Stimulated activated naive B cell treated with anti-CD40 and anti-IgM and Interleukin-4, amounts not matched to agents 10 μg/mL and 1 μg/mL and 100 μg/mL, for 72 hours (primary cell): ENCODE results near the gene COL4A1.

Experiments
- ATAC-seq, 2 donors: fragments of 150-1000 bp; cut with Tn5 transposase; replicated peaks; 2 replicates each; pipeline ENCODE4 v1.10.0; 2021; ENCODE audit warnings: moderate library complexity in 1 of 2
- DNase-seq: peaks from one replicate; pipeline ENCODE4 v3.0.0; 2021
- H3K27ac Mint-ChIP-seq: one replicate; pipeline ENCODE4 v1.8.0; 2022; ENCODE audit warnings: mild to moderate bottlenecking, mixed read lengths
- H3K27me3 Mint-ChIP-seq, 2 donors: one replicate each; pipeline ENCODE4 v1.8.0; 2022; ENCODE audit warnings: mixed read lengths in 2 of 2
- H3K36me3 Mint-ChIP-seq, 2 donors: one replicate each; pipeline ENCODE4 v1.8.0; 2022; ENCODE audit warnings: mixed read lengths in 2 of 2, mild to moderate bottlenecking in 1 of 2
- H3K4me1 Mint-ChIP-seq, 2 donors: one replicate each; pipeline ENCODE4 v1.8.0; 2022; ENCODE audit warnings: mixed read lengths in 2 of 2, mild to moderate bottlenecking in 1 of 2
- H3K4me3 Mint-ChIP-seq, 2 donors: one replicate each; pipeline ENCODE4 v1.8.0; 2022; ENCODE audit warnings: mild to moderate bottlenecking in 2 of 2, mixed read lengths in 2 of 2, moderate library complexity in 1 of 2
- H3K9me3 Mint-ChIP-seq, 2 donors: one replicate each; pipeline ENCODE4 v1.8.0; 2022; ENCODE audit warnings: mixed read lengths in 2 of 2, mild to moderate bottlenecking in 1 of 2

Gene COL4A1

GRCh38 chr13:110218581-110219201, 88.3 kb downstream of the COL4A1 start:
- Mint-ChIP-seq H3K27ac (no peak overlapping the region), H3K9me3 (no peaks in the 10 kb centered on the region), H3K4me3 (no peak overlapping the region), H3K36me3 (no peaks in the 10 kb centered on the region), H3K4me1 (peaks cover 0 to 2% of the 10 kb centered on the region in 2 donors), H3K27me3 (peaks cover 19 to 25% of the 10 kb centered on the region in 2 donors)
- DNase-seq (no peak), ATAC-seq (no peak)

GRCh38 chr13:110217811-110218210, 89.1 kb downstream of the COL4A1 start:
- H3K36me3 Mint-ChIP-seq: no peaks in the 10 kb centered on the region
- H3K27me3 Mint-ChIP-seq: peaks cover 23 to 25% of the 10 kb centered on the region in 2 donors
- H3K9me3 Mint-ChIP-seq: no peaks in the 10 kb centered on the region
- H3K27ac Mint-ChIP-seq: no peak overlapping the region
- DNase-seq: no peak
- no peak for ATAC-seq
- peaks cover 0 to 2% of the 10 kb centered on the region in 2 donors for H3K4me1 Mint-ChIP-seq
- H3K4me3 Mint-ChIP-seq: no peak overlapping the region

GRCh38 chr13:110217085-110217484, 89.9 kb downstream of the COL4A1 start:
- no peak overlapping the region for H3K27ac Mint-ChIP-seq

GRCh38 chr13:110216398-110217041, 90.4 kb downstream of the COL4A1 start:
- H3K27ac Mint-ChIP-seq: no peak overlapping the region

More at GRCh38 chr13:110217085-110217484, 89.9 kb downstream of the COL4A1 start:
- ATAC-seq (no peak), DNase-seq (no peak)
- H3K4me1 Mint-ChIP-seq: peaks cover 0 to under 1% of the 10 kb centered on the region in 2 donors
- peaks cover 22 to 23% of the 10 kb centered on the region in 2 donors for H3K27me3 Mint-ChIP-seq
- no peaks in the 10 kb centered on the region for H3K36me3 Mint-ChIP-seq
- H3K4me3 Mint-ChIP-seq: no peak overlapping the region
- no peaks in the 10 kb centered on the region for H3K9me3 Mint-ChIP-seq

GRCh38 chr13:110216006-110216397, 91.0 kb downstream of the COL4A1 start:
- no peak for ATAC-seq

More at GRCh38 chr13:110216398-110217041, 90.4 kb downstream of the COL4A1 start:
- DNase-seq (no peak), ATAC-seq (no peak)
- peaks cover 20 to 21% of the 10 kb centered on the region in 2 donors for H3K27me3 Mint-ChIP-seq
- no peaks in the 10 kb centered on the region for H3K36me3 Mint-ChIP-seq
- H3K4me3 Mint-ChIP-seq: no peak overlapping the region
- H3K9me3 Mint-ChIP-seq: no peaks in the 10 kb centered on the region
- H3K4me1 Mint-ChIP-seq: no peaks in the 10 kb centered on the region

GRCh38 chr13:110215606-110216005, 91.4 kb downstream of the COL4A1 start:
- H3K4me3 Mint-ChIP-seq: no peak overlapping the region
- H3K27ac Mint-ChIP-seq: no peak overlapping the region

More at GRCh38 chr13:110216006-110216397, 91.0 kb downstream of the COL4A1 start:
- H3K27ac Mint-ChIP-seq: no peak overlapping the region
- H3K9me3 Mint-ChIP-seq: no peaks in the 10 kb centered on the region
- no peaks in the 10 kb centered on the region for H3K36me3 Mint-ChIP-seq
- no peak overlapping the region for H3K4me3 Mint-ChIP-seq
- peaks cover 20 to 21% of the 10 kb centered on the region in 2 donors for H3K27me3 Mint-ChIP-seq
- H3K4me1 Mint-ChIP-seq: no peaks in the 10 kb centered on the region
- no peak for DNase-seq

GRCh38 chr13:110214637-110215036, 92.3 kb downstream of the COL4A1 start:
- no peak overlapping the region for H3K4me3 Mint-ChIP-seq
- no peak overlapping the region for H3K27ac Mint-ChIP-seq
- H3K27me3 Mint-ChIP-seq: peaks cover 16 to 21% of the 10 kb centered on the region in 2 donors
- no peak for ATAC-seq
- no peaks in the 10 kb centered on the region for H3K4me1 Mint-ChIP-seq
- H3K36me3 Mint-ChIP-seq: no peaks in the 10 kb centered on the region
- no peaks in the 10 kb centered on the region for H3K9me3 Mint-ChIP-seq
- DNase-seq: no peak

More at GRCh38 chr13:110215606-110216005, 91.4 kb downstream of the COL4A1 start:
- no peak for ATAC-seq
- no peak for DNase-seq
- Mint-ChIP-seq H3K4me1 (no peaks in the 10 kb centered on the region), H3K9me3 (no peaks in the 10 kb centered on the region), H3K36me3 (no peaks in the 10 kb centered on the region), H3K27me3 (peaks cover 19 to 21% of the 10 kb centered on the region in 2 donors)

GRCh38 chr13:110213461-110214074, 93.4 kb downstream of the COL4A1 start:
- Mint-ChIP-seq H3K27ac (no peak overlapping the region), H3K4me1 (no peaks in the 10 kb centered on the region)
- ATAC-seq: no peak

GRCh38 chr13:110212529-110212928, 94.4 kb downstream of the COL4A1 start:
- no peak for ATAC-seq
- Mint-ChIP-seq H3K27me3 (peaks cover 8 to 12% of the 10 kb centered on the region in 2 donors), H3K4me1 (no peaks in the 10 kb centered on the region), H3K4me3 (no peak overlapping the region), H3K27ac (no peak overlapping the region), H3K9me3 (no peaks in the 10 kb centered on the region), H3K36me3 (no peaks in the 10 kb centered on the region)
- no peak for DNase-seq

More at GRCh38 chr13:110213461-110214074, 93.4 kb downstream of the COL4A1 start:
- Mint-ChIP-seq H3K27me3 (peaks cover 12 to 18% of the 10 kb centered on the region in 2 donors), H3K4me3 (no peak overlapping the region), H3K36me3 (no peaks in the 10 kb centered on the region), H3K9me3 (no peaks in the 10 kb centered on the region)
- DNase-seq: no peak

- peaks cover under 1 to 4% of the 10 kb centered on the region in 2 donors for H3K27me3 Mint-ChIP-seq
- ATAC-seq: peak; percentile 72 to 99
- no peak overlapping the region for H3K4me3 Mint-ChIP-seq
- H3K4me1 Mint-ChIP-seq: no peaks in the 10 kb centered on the region
- no peaks in the 10 kb centered on the region for H3K9me3 Mint-ChIP-seq
- DNase-seq: peak; percentile 49
- H3K36me3 Mint-ChIP-seq: no peaks in the 10 kb centered on the region
- no peak overlapping the region for H3K27ac Mint-ChIP-seq
Measured at GRCh38 chr13:110211735-110212134, 95.2 kb downstream of the COL4A1 start.

- H3K4me1 Mint-ChIP-seq: no peaks in the 10 kb centered on the region
- no peaks in the 10 kb centered on the region for H3K36me3 Mint-ChIP-seq
- ATAC-seq (no peak), DNase-seq (no peak)
- no peak overlapping the region for H3K27ac Mint-ChIP-seq
- no peaks in the 10 kb centered on the region for H3K9me3 Mint-ChIP-seq
- H3K4me3 Mint-ChIP-seq: no peak overlapping the region
- H3K27me3 Mint-ChIP-seq: peaks cover 0 to 4% of the 10 kb centered on the region in 2 donors
Measured at GRCh38 chr13:110211046-110211445, 95.9 kb downstream of the COL4A1 start.

- H3K9me3 Mint-ChIP-seq: no peaks in the 10 kb centered on the region
Measured at GRCh38 chr13:110210604-110210985, 96.4 kb downstream of the COL4A1 start.

GRCh38 chr13:110209950-110210603, 96.9 kb downstream of the COL4A1 start:
- Mint-ChIP-seq H3K9me3 (no peaks in the 10 kb centered on the region), H3K4me3 (no peak overlapping the region), H3K36me3 (no peaks in the 10 kb centered on the region), H3K27ac (no peak overlapping the region), H3K4me1 (no peaks in the 10 kb centered on the region), H3K27me3 (peaks cover 0 to 4% of the 10 kb centered on the region in 2 donors)
- ATAC-seq: no peak
- no peak for DNase-seq

More at GRCh38 chr13:110210604-110210985, 96.4 kb downstream of the COL4A1 start:
- no peak overlapping the region for H3K27ac Mint-ChIP-seq
- H3K4me1 Mint-ChIP-seq: no peaks in the 10 kb centered on the region
- peaks cover 0 to 4% of the 10 kb centered on the region in 2 donors for H3K27me3 Mint-ChIP-seq
- H3K4me3 Mint-ChIP-seq: no peak overlapping the region
- ATAC-seq (no peak), DNase-seq (no peak)
- no peaks in the 10 kb centered on the region for H3K36me3 Mint-ChIP-seq

GRCh38 chr13:110208116-110208515, 98.8 kb downstream of the COL4A1 start:
- H3K27me3 Mint-ChIP-seq: peaks cover 0 to under 1% of the 10 kb centered on the region in 2 donors
- H3K36me3 Mint-ChIP-seq: no peaks in the 10 kb centered on the region
- H3K4me3 Mint-ChIP-seq: no peak overlapping the region
- no peak overlapping the region for H3K27ac Mint-ChIP-seq
- ATAC-seq: no peak
- H3K9me3 Mint-ChIP-seq: no peaks in the 10 kb centered on the region
- DNase-seq: no peak
- no peaks in the 10 kb centered on the region for H3K4me1 Mint-ChIP-seq
